Anterior cingulate cortex (tissue), 58 donors: ENCODE measurements around the gene BCL11A.
"Not testable (repeated sequence)": the region's sequence is repeated elsewhere in the genome, so short reads cannot be mapped to it uniquely, and the experiment has no call there.

ENCODE experiments used
- DNase-seq, 58 donors: peaks; one replicate each; lab custom pipeline; 2025; lab: John Stamatoyannopoulos, UW

The BCL11A gene

DNA sequence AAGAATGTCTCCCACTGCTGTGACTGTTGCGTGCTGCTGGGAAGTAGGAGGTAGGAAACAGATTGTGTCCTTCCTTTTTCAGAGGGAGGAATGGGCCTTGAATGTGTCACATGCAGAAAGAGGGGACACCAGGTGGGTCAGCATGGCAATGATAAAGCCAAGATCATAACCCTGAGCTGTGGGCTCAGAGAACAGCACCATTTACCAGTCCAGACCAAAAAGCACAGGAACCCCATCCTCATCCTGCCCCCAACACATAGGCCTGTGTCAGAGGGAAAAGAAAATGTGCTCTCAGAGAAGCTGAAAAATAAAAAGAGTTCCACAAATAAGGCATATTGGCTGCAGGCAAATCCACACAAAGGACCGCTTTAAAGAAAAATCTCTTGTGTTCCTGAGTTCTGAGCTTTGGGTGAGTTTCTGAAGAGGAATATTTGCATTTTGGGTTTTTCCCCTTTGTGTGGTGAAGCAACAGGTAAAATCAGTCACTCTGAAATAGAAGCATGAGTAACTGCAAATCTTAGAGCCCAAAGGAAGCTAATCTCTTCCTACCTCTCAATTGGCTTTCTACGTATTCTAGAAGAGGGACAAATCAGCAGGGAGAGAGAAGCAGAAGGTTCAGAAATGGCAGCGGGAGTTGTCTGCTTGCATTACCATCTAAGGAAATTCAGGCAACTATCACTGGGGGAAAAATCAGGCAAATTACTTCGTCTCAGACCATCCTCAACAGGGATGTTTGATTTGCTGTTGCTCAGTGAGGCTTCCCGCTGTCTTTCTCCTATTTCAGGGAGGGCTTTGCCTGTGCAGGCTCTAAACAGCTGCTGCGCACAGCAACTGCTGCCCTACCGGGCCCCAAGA lies 106.8 kb downstream of the BCL11A start:
- no peak for DNase-seq

DNA sequence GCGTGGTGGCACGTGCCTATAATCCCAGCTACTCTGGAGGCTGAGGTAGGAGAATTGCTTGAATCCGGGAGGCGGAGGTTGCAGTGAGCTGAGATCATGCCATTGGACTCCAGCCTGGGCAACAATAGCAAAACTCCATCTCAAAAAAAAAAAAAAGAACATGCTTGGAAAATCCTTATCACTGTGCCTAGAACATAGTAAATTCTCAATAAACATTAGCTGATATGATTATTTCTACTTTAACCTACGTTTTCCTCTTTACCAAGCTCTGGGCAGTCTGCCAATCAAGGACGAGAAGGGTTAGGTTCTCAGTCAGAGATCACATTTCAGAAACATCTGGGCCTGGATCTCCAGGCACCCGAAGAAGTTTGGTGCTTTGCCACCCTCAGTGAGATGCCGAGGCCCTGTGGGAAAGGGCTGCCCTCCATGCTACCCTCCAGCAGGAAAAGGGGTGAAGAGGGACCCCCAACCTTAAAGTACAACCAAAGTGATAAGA lies 107.7 kb downstream of the BCL11A start:
- DNase-seq, result no peak

DNA sequence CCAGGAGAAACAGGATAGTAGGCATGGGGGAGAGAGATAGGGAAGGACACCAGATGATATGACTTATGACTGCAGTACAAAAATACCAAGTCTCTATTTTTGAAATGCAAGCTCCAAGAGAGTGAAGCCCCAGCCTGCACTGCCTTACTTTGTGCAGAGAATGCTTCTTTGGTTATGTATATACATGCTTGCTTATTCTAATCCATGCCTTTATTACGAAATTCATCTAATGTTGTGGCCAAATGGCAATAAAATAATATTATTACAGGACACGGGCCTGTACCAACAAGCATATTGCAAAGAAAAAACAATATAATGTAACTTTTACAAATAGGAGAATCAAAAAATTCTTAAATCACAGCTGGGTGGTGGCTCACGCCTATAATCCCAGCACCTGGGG lies 110.8 kb downstream of the BCL11A start:
- no peak for DNase-seq

DNA sequence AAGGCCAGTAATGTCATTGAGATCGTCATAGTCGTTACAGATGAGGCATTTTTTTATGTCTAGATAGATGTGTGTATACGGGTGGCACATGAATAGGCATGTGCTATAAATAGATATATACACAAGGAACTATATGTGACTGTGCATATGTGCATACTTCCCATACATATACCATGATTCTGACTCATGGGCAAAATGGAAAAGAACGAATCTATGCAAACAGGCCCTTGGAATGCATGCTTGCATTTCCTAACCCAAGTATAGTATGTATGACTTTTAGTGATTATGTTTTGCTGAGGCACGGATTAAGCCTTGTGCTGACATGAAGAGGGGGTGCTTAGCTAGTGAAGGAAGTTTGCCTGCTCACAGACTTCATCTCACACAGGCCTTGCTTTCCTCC lies 111.7 kb downstream of the BCL11A start:
- DNase-seq, result no peak

DNA sequence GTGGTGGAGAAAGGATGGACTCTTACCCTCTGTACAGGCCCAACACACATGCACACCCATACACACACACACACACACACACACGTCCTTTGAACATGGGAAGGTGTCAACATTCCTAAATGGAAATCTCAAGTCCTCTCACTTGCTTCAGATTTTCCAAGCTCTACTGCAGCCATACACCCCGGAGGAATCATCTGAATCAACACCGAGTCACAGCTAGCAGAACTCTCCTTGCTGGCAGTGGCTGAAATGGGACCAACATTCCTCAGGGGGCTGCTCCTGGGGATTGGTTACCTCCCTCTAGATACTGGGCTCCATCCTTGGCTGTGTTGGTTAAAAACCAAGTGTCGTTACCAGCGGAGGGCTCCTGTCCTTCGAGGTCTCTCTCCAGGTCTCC lies 112.7 kb downstream of the BCL11A start:
- no peak for DNase-seq

DNA sequence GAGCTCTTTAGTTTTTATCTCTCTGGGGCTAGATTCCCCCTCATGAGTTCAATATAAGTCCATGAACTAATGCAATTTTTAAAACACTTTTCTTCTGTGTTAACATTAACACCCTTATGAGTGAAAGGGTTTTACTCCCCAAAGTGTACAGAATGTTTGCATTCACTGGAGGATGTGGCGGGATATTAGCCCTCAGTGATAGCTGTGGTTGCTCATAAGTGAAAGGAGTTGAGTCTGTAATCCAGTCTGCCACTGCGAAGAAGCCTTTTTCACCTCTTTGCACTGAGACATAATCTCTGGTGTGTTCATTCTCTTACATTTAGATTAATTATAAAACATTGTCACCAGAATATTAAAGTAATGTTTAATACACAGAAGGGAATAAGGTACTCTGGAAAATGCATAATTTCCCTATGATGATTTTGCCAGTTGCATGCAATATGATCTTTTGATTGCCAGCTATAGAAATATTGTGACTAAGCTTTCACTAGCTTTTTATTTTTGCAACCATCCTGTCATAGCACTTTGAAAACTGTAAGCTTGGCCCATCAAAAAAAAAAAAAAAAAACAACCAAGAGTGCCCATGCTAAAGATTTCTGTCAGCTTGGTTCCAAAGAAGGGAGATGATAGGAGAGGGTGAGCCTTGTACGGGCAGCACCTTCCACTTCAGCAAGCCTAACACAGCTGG lies 113.2 kb downstream of the BCL11A start:
- no peak for DNase-seq

DNA sequence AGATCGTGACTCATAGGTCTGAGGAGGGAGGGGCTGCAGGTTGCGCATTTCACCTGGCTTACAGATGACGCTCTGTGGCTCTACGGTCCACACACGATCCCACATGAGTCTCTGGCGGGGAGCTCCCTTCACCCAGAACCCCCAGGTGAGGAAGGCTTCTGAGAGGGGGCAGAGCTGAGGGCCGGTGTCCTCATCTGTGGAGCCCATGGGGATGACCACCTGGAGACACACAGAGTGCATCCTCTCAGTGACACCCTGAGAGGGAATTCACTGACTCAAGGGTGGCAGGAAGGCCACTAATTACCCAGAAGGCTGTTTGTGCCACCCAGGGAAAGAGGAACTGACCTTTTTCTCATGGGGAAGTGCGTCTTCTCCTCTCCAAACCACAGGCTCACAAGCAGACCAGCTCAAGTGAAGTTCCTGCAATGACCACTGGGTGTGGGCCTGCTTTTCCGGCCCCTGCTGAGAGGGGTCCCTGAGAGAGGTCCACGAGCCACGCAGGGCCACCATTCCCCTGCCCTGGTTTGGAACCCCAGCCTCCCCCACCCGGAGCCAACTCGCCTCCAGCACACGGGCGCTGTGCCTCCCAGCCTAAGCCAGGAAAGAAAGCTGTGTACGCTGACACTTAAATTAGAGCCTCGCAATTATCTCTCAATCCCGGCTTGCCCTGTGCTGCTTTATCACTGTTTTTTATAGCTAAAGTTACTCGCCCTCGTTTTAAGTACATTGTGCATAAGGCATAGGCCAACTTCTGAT lies 114.1 kb downstream of the BCL11A start:
- DNase-seq, result peak in 16 of 58 donors; percentile 1 to 42 (median 12)

DNA sequence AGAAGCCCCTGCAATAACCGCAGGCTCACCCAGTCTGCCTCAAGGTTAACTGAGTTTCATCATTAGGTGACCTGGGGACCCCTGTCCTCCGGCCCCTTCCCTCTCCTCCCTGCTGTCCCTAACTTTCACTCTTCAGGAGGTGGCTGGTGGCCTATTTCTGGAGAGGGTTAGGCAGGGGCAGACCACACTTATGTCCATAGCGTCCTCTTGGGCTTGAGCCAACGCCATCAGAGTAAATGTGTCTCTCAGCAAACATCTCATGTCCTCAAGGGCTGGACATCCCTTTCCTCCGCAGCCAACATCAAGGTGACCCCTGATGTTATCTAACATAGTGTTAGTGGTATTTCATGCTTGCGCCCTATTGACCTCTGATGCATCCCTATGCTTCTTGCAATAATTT lies 114.8 kb downstream of the BCL11A start:
- no peak for DNase-seq

DNA sequence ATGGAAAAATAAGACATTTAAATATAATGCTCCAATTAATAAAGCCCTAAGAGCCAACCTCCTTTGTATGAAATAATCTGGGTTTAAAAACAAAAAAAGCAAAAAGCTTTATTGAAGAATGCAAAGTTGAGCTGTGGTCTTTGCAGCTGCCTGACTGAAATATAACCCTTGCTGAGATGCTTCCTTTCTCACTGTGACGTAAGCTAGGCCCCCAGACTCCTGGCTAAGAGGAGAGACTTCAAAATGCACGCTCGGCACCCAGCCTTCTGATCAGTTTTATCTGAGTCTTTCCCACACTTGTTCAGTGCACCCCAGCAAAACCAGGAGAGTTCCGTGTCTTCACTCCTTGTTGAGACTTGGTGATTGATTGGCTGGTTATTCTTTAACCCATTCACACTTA lies 115.3 kb downstream of the BCL11A start:
- no peak for DNase-seq

DNA sequence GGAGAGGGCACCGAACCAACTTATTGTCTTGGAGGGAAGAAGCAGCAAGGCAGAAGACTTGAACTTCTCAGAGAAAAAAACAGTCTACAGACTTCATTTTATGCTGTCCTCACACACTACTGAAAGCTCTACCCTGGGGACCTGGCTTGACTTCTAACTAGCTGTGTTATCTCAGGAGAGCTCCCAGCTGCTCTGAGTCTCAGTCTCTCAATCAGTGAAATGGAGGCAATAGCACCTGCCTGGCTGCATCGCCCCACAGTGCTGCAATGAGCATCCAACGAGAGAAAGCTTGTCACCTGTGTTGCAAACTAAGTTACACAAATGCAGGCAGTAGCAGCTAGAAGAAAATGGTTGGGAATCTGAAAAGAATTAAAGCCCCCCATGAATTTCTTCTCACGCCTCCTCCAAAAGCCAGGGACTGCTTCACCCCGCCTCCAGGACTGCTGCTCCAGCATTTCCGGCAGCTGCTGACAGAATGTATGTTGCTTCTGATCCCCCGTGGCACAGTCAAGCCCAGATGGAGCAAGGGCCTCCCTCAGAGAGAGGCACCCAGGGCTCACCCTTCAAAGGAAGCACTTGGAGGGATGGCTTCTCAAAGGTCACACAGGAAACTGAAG lies 116.3 kb downstream of the BCL11A start:
- DNase-seq, result no peak

DNA sequence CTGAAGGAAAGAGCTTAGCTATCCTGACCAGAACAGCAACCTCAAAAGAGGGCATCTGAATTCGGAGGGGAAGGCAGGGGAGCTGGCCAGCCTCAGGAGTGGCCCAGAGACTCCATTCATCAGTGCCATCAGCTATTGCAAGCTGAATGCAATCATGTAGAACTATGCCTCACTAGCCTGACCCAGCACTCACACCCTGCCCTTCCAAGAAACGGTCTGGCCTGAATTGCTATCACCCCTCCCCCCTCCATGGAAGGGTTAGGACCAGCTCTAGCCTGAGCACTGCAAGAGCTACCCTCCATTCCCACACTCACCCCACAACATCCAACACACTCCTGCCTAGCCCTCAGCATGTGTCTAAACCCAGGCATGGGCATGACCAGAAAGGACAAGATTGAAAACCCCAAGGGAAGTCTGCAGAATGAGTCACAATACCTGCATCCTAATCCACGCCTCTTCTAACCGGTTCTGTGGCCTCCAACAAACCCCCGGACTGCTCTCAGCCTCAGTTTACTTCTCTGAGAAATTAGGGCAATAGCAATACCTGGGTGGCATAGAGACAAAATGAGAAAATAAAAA lies 120.3 kb downstream of the BCL11A start:
- DNase-seq, result no peak

DNA sequence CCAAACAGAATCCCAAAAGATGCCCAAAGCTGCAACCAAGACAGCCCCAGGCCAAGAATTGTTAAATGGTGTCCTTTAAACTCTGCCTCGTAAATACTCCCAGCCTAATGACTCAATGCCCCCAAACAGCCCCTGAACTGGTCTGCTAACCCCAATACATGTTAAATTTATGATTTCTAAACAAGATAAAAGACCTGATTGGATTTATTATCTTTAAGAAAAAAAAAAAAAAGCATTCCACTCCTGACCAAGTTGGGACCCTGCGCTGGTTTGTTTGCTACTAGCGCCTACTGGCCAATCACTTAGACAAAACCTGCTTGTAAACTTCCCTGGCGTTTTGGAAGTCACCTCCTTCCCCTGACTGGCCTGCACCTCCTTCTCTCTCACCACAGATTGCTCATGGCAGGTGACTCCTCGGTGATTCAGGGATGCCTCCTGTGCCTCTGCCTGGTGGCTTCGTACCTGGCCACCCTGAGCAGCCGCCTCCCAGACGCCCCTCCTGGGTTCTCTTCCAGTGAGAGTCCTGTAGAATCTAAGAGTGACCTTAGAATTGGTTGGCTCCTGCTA lies 121.3 kb downstream of the BCL11A start:
- no peak for DNase-seq

DNA sequence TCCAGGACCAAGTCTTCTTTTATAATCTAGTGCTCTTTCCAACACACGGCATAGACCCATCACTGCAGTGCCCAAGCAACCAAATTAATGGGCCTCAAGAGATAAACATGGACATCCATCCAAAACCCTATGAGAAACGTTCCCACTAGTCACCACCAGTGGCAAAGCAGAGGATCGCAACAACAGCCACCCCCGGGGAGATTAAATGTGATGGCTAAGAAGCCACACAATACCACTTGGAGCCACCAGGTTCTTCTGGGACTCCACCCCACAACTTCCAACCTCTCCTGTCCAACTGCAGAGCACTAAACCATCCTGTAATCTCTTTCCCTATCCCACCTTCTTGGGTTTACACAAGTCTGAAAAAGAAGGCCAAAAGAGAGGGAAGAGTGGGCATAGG lies 123.8 kb downstream of the BCL11A start:
- no peak for DNase-seq

DNA sequence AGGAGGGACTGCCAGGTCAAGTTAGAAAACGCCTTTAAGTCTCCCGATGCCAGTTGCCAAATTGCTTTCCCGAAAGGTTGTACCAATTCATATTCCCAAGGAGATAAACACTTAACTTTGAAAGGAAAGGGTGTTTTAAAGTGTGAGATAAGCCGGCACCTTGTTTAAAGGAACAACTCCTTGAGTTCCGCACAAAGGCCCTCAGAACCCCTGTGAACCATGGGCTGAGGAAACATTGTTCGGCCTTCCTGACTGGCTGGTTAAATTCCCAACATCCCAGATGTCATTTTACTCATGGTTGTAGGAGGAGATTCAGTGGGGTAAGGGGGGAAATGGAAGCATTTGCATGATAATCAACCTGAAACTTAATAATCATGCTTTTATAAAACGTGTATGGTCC lies 126.6 kb downstream of the BCL11A start:
- no peak for DNase-seq

DNA sequence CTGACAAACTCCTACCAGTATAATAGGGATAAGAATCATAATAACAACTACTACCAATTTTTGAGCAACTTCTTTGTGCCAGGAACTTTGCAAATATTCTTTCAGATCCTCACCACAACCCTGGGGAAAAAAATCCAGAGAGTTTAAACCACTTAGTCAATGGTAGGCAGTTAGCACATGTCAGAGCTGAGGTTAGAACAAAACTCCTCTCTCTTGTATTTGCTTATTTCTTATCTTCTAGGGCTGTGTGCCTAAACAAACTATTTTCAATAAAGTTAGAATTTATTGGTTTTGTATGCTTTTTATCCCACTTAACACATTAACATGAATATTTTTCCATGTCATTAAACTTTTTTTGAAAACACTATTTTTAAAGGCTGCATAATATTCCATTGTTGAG lies 127.1 kb downstream of the BCL11A start:
- DNase-seq, result no peak

DNA sequence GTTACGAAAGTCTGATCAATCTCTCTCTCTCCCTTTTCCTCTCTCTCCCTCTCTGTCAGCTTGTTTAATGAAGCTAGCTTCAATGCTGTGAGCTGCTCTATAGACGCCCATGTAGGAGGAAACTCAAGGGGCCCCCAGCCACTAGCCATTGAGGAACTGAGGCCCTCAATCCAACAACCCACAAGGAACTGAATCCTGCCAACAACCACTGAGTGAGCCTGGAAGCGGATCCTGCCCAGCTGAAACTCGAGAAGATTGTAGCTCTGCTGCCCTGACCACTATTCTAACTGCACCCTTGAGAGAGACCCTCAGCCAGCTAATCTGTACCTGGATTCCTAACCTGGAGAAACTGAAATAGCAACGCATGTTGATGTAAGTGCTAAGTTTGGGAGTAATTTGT lies 129.2 kb downstream of the BCL11A start:
- no peak for DNase-seq

DNA sequence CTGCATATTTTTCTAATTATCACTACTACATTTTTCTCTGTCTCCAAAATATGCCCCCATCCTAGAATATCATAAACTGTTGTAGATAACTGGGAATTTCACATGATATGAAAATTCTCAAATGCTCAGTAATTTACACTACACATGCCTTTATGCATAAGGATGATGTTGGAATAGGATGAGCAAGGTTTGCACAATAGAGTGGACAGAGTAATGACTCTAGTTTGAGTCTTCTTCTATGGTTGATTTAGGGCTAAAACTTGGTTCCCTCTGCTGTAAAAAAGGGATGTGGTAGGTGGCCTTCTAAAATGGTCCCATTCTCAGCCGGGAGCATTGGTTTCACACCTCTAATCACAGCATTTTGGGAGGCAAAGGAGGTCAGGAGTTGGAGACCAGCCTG lies 129.9 kb downstream of the BCL11A start:
- no peak for DNase-seq

DNA sequence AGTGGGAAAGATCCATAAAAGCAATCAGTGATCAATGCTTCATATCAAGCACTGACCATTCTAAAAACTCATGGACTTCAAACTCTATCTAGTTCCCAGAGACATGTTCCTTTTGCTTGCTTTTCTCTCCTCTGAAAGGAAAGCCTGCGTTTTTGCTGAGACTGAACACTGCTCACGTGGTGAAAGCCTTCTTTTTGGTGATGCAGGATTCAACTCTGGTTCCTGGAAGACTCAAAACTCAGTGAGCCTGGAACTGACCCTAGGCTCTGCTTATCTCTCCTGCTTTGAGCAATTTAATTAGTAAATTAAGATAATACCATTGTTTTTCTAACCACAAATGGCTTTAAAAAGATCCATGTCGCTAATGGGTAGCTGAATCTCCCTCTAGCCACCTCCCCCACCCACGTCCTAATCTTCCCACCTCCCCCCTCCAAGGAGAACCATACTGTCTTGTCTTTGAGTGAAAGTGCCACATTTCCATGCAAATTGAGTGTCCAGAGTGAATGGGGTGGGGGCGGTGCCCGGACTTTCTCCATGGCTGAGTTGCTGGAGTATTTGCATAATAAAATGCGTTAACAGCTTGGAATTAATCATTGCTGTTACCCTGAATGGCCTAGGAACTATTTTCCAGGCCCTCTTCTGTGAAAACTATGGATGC lies 130.5 kb downstream of the BCL11A start:
- DNase-seq, result no peak

DNA sequence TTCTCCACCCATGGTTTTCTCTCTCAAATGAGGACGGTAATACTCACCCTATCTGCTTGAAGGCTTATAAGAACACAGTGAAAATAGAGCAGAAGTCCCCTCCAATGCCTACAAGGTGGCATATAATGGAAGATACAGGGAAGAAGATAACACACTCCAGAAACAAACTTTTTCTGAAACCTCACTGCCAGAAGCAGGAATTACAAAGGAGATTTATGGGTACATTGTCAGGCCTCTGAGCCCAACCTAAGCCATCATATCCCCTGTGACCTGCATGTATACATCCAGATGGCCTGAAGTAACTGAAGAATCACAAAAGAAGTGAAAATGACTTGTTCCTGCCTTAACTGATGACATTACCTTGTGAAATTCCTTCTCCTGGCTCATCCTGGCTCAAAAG lies 136.2 kb downstream of the BCL11A start:
- not testable (repeated sequence) for DNase-seq
